ENCODE data around the gene SCN9A. TPM values are rescaled to one million over a fixed set of nuclear protein-coding genes. Genes with fewer than 3 reads are reported as not detected.
"Not testable (repeated sequence)": the region's sequence is repeated elsewhere in the genome, so short reads cannot be mapped to it uniquely, and the experiment has no call there.

The SCN9A gene
- total RNA-seq, 4 donors from 2014 or later: 1.1 to 8.8 (median 5.2) TPM

DNA sequence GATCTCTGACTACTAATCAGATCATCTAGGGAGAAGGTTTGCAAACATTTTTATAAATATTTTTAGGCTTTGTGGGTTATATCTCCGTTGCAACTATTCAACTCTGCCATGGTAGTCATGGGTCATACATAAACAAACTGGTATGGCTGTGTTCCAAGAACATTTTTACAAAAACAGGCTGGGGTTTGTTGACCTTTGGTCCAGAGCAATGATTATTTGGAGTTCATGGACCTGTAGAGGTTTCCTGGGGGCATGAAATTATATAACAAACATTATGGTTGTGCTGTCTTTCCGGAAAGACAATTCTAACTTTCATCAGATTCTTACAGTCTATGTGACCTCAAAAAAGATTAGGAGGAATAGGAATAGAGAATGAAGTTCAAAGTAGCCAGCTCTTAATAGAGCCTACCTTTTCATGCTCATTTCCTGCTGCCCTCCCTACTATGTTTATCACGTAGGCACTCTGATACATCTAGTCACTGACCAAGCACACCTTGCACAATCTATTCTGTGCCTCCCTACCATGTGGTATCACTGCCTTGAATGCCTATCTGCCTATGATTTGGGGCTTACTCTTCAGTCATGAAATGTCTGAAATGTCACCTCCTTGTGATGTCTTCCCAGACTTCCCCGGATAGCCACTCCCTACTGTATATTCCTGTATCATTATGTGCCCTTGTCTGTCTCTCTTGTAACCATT, 145.6 kb downstream of the SCN9A start:
- 73% methylated on average over 4 of the region's 4 CpGs for WGBS
- TF ChIP-seq EP300 (IDR thresholded peaks at IDR 0.05) (no peak), POLR2A (IDR thresholded peaks at IDR 0.05) (no peak), POLR2AphosphoS5 (IDR thresholded peaks at IDR 0.05) (no peak)
- TF ChIP-seq, protein P1, sequence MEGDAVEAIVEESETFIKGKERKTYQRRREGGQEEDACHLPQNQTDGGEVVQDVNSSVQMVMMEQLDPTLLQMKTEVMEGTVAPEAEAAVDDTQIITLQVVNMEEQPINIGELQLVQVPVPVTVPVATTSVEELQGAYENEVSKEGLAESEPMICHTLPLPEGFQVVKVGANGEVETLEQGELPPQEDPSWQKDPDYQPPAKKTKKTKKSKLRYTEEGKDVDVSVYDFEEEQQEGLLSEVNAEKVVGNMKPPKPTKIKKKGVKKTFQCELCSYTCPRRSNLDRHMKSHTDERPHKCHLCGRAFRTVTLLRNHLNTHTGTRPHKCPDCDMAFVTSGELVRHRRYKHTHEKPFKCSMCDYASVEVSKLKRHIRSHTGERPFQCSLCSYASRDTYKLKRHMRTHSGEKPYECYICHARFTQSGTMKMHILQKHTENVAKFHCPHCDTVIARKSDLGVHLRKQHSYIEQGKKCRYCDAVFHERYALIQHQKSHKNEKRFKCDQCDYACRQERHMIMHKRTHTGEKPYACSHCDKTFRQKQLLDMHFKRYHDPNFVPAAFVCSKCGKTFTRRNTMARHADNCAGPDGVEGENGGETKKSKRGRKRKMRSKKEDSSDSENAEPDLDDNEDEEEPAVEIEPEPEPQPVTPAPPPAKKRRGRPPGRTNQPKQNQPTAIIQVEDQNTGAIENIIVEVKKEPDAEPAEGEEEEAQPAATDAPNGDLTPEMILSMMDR (IDR thresholded peaks at IDR 0.05): no peak
- Histone ChIP-seq H3K36me3 (no peaks in the 10 kb centered on the region), H3K4me3 (no peak overlapping the region), H3K9me3 (no peaks in the 10 kb centered on the region), H3K27me3 (no peaks in the 10 kb centered on the region), H3K4me1 (no peaks in the 10 kb centered on the region), H3K27ac (no peak overlapping the region)
- DNase-seq (ENCODE audit: low spot score in 2 of 2): no peak

DNA sequence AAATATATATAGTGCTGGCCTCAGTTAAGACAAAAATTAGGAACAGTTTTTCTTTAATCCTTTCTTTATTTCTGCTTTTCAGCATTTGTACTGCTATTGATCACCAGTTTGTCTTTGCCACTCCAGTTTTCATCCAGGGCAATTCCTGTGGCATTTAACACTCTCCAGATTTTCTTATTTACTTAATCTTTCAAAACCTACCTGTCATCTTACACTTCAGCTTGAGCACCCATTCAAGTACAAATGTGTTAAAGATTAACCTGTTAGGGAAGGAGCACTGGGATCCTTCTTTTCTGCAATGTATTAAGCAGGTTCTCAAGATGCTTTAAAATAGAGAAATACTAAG, 146.1 kb downstream of the SCN9A start:
- DNase-seq (ENCODE audit: low spot score in 2 of 2): no peak
- Histone ChIP-seq H3K4me1 (no peaks in the 10 kb centered on the region), H3K4me3 (no peak overlapping the region), H3K36me3 (no peaks in the 10 kb centered on the region), H3K27ac (no peak overlapping the region), H3K9me3 (no peaks in the 10 kb centered on the region), H3K27me3 (no peaks in the 10 kb centered on the region)
- TF ChIP-seq POLR2A (IDR thresholded peaks at IDR 0.05) (no peak), POLR2AphosphoS5 (IDR thresholded peaks at IDR 0.05) (no peak), EP300 (IDR thresholded peaks at IDR 0.05) (no peak)
- TF ChIP-seq, protein P1 (IDR thresholded peaks at IDR 0.05): no peak

DNA sequence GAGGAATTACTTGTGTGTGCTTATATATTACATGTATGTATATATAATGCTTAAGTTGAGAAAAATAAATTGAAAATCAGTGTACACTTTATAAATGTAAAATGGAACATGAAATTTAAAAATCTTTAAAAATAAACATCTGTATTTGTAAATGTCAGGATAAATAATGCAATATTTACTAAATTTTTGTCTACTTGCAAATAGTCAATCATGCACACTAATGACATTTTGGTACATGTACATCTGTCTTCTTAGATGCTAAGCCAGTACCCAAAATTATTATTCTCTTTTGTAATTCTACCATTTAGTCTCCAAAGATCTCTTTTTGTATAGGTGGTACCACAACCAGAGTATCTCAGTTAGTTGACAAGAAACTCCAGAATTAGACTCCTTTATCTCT, 151.5 kb downstream of the SCN9A start:
- H3K27me3 ChIP-seq: no peaks in the 10 kb centered on the region
- H3K9me3 ChIP-seq: peaks cover 4% of the 10 kb centered on the region
- no peak for DNase-seq (ENCODE audit: low spot score in 2 of 2)
- no peak overlapping the region for H3K4me3 ChIP-seq
- TF ChIP-seq POLR2A (IDR thresholded peaks at IDR 0.05): no peak
- TF ChIP-seq, protein P1 (IDR thresholded peaks at IDR 0.05): no peak
- TF ChIP-seq EP300 (IDR thresholded peaks at IDR 0.05): no peak
- no peak for TF ChIP-seq POLR2AphosphoS5 (IDR thresholded peaks at IDR 0.05)
- no peaks in the 10 kb centered on the region for H3K4me1 ChIP-seq
- H3K27ac ChIP-seq: no peak overlapping the region
- no peaks in the 10 kb centered on the region for H3K36me3 ChIP-seq

DNA sequence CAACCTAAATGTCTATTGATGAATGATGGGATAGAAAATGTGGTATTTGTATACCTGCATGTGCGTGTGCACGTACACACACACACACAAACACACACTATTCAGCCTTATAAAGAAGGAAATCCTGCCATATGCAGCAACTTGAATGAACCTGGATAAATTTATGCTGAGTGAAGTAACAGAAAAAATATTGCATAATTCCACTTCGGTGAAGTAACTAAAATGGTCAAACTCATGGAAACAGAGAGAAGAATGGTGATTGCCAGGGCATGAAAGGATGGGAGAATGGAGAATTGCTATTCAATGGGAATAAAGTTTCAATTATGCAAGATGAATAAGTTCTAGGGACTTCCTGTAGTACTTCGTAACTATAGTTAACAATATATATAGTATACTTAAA, 152.4 kb downstream of the SCN9A start:
- Histone ChIP-seq H3K27me3 (no peaks in the 10 kb centered on the region), H3K36me3 (no peaks in the 10 kb centered on the region), H3K27ac (no peak overlapping the region), H3K9me3 (peaks cover 4% of the 10 kb centered on the region), H3K4me3 (no peak overlapping the region), H3K4me1 (no peaks in the 10 kb centered on the region)
- WGBS: 95% methylated on average over 4 of the region's 4 CpGs
- no peak for DNase-seq (ENCODE audit: low spot score in 2 of 2)
- TF ChIP-seq, protein P1 (IDR thresholded peaks at IDR 0.05): no peak
- no peak for TF ChIP-seq POLR2AphosphoS5 (IDR thresholded peaks at IDR 0.05)
- TF ChIP-seq POLR2A (IDR thresholded peaks at IDR 0.05): no peak
- no peak for TF ChIP-seq EP300 (IDR thresholded peaks at IDR 0.05)

DNA sequence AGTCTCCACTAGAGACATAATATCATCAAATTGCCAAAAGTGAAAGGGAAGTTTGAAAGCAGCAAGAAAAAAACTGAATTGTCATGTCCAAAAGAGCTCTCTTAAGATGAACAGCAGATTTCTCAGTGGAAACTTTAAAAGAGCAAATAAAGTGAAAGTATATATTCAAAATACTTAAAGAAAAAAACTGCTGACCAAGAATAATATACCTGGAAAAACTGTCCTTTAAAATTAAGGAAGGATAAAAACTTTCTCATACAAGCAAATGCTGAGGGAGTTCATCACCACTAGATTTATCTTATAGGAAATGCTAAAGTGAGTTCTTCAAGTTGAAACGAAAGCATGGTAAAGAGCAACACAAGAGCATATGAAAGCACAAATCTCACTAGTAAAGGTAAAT, 164.7 kb downstream of the SCN9A start:
- no peaks in the 10 kb centered on the region for H3K27me3 ChIP-seq

DNA sequence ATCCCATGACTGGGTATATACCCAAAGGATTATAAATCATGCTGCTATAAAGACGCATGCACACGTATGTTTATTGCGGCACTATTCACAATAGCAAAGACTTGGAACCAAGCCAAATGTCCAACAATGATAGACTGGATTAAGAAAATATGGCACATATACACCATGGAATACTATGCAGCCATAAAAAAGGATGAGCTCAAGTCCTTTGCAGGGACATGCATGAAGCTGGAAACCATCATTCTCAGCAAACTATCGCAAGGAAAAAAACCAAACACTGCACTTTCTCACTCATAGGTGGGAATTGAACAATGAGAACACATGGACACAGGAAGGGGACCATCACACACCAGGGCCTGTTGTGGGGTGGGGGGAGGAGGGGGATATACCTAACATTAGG, 165.8 kb downstream of the SCN9A start:
- H3K9me3 ChIP-seq; H3K4me1 ChIP-seq; H3K27me3 ChIP-seq; DNase-seq (ENCODE audit: low spot score in 2 of 2); H3K36me3 ChIP-seq; H3K27ac ChIP-seq; H3K4me3 ChIP-seq: not testable (repeated sequence)
- 91% methylated on average over 4 of the region's 4 CpGs for WGBS

More for the DNA sequence above, 164.7 kb downstream of the SCN9A start:
- no peak for DNase-seq (ENCODE audit: low spot score in 2 of 2)
- Histone ChIP-seq H3K9me3 (no peaks in the 10 kb centered on the region), H3K27ac (no peak overlapping the region), H3K4me1 (no peaks in the 10 kb centered on the region), H3K36me3 (no peaks in the 10 kb centered on the region), H3K4me3 (no peak overlapping the region)
- no peak for TF ChIP-seq EP300 (IDR thresholded peaks at IDR 0.05)
- TF ChIP-seq, protein P1 (IDR thresholded peaks at IDR 0.05): no peak
- TF ChIP-seq POLR2A (IDR thresholded peaks at IDR 0.05): no peak
- no peak for TF ChIP-seq POLR2AphosphoS5 (IDR thresholded peaks at IDR 0.05)
- 95% methylated on average over 1 of the region's 1 CpG for WGBS

DNA sequence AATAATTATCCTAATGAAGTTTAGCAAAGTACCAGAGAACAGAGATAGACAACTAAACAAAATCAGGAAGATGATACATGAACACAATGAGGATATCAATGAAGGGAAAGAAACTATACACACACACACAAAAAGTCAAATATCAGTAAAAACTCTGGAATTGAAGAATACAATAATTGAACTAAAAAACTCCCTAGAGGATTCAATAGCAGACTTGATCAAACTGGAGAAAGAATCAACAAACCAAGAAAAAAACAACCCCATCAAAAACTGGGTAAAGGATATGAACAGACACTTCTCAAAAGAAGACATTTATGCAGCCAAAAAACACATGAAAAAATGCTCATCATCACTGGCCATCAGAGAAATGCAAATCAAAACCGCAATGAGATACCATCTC, 166.4 kb downstream of the SCN9A start:
- H3K9me3 ChIP-seq; DNase-seq (ENCODE audit: low spot score in 2 of 2); H3K4me1 ChIP-seq; H3K27ac ChIP-seq; H3K27me3 ChIP-seq; H3K4me3 ChIP-seq; H3K36me3 ChIP-seq: not testable (repeated sequence)
- 100% methylated on average over 1 of the region's 1 CpG for WGBS

DNA sequence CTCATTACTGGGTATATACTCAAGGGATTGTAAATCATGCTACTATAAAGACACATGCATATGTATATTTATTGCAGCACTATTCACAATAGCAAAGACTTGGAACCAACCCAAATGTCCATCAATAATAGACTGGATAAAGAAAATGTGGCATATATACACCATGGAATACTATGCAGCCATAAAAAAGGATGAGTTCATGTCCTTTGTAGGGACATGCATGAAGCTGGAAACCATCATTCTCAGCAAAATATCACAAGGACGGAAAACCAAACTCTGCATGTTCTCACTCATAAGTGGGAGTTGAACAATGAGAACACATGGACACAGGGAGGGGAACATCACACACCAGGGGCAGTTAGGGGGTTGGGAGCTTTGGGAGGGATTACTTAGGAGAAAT, 169.6 kb downstream of the SCN9A start:
- H3K36me3 ChIP-seq; DNase-seq (ENCODE audit: low spot score in 2 of 2); H3K4me3 ChIP-seq; H3K9me3 ChIP-seq; H3K27ac ChIP-seq; H3K27me3 ChIP-seq; H3K4me1 ChIP-seq: not testable (repeated sequence)
- 85% methylated on average over 1 of the region's 1 CpG for WGBS
